Stimulated activated CD4-positive, alpha-beta T cell treated with anti-CD3 and anti-CD28 coated beads, TNF-alpha, amount 100 ng/mL, for 4 hours (primary cell): Measurements from ENCODE around the gene SMAD3.
"Not testable (repeated sequence)": the region's sequence is repeated elsewhere in the genome, so short reads cannot be mapped to it uniquely, and the experiment has no call there.

ENCODE experiments used
- DNase-seq, 3 experiments: peaks; one replicate each; pipeline ENCODE4 v3.0.0-alpha.2; 2020; ENCODE audit warnings: low read depth in 3 of 3

SMAD3 gene

DNA sequence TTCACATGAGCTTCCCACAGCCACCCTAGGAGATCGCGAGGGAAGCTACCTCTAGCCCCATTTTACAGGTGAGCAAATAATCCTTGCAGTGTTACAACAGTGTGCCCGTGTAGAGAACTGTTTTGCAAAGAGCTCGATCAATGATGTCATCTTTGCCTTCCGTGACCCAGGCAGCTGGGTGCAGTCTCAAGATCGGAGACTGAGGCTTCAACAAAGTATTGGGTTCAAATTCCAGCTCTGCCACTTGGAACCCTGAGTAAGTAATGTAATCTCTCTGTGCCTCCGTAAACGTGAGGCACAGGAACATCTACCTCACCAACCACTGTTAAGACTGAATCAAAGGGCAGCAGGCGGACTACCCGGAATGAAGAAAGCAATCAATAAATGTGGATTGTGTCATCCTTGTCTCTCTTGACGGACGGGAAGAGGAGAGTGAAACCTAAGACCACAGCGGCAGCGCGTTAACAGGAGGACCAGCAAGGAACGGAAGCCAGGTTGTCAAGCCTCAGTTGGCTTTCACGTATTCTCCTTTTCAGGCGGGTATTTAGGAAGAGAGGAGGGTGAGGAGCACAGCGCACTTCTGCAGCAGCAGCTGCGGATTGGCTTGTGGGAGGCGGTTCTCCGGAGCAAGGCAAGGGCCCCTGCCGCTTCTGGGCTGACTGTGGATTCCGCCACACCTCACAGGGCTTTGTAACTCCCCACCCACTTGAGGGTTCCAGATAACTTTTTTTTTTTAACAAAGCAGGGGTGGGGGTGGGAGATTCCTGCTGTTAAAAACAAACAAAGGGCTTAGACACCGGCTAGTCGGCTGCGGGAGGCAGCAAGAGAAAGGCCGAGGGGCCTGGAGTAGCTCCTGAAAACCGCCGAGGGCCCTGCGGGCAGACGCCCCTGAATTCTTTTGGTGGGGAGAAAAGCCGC, 1.5 kb upstream of the SMAD3 start:
- no peak for DNase-seq

- no peak for DNase-seq
Observed at GRCh38 chr15:67064607-67065530, 533 bp upstream of the SMAD3 start.

- DNase-seq: no peak
Observed at GRCh38 chr15:67066041-67066958, 898 bp downstream of the SMAD3 start.

DNA sequence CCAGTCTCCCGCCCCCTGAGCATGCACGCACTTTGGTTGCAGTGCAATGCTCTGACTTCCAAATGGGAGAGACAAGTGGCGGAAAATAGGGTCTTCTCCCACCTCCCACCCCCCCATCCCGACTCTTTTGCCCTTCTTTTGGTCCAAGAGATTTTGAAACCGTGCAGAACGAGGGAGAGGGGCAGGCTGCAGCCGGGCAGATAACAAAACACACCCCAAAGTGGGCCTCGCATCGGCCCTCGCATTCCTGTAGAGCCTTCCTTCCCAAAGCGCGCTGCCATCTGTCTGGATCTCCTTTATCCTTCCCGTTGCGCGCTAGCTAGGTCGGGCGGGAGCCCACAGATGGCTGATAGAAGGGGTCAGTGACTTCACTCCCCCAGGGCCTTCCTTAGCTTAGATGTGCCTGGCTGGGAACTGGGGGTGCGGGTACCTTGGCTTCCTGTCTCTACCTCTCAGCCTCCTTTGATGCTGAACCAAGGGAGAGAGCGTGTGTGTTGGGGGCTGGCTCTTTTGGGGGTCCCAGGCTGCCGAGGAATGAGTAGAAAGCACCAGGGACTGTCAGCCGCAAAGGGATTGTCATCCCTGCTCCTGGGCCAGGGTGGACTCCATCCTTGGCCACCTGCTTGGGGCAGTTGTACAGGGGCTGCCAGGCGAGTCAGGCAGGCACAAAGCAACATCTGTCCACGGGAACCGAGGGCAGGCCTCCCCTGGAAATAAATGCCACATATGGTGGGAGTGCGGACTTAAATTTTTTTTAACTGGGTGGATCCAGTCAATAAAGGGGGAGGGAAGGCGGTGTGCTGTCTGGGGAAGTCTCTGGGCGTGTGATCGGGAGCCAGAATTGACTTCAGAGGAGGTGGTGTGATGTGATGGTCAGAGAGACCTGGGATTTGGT, 1.8 kb downstream of the SMAD3 start:
- DNase-seq: no peak

GRCh38 chr15:67067930-67068551, 2.6 kb downstream of the SMAD3 start:
- no peak for DNase-seq

- no peak for DNase-seq
Observed at GRCh38 chr15:67068710-67069400, 3.5 kb downstream of the SMAD3 start.

GRCh38 chr15:67070150-67070549, 4.7 kb downstream of the SMAD3 start:
- no peak for DNase-seq

- DNase-seq: no peak
Observed at GRCh38 chr15:67070892-67071664, 5.7 kb downstream of the SMAD3 start.

GRCh38 chr15:67072442-67072841, 7.0 kb downstream of the SMAD3 start:
- no peak for DNase-seq

DNA sequence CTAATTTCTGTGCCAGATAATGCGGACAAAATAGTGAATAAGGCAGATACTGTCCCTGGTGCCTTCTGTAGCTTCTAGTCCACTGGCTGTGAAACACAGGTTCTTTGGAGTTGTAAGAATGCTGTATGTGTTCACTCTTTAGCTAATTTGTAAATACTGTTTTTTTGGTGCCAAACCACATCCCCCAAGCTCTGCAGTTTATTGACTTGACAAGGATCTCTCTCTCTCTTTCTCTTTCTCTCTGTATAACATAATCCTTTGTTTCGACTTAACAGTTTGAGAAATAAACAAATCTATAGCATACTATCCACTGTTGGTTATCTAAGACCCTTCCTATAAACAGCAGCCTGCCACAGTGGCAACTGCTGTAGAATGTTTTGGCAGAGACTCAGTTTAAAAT, 7.6 kb downstream of the SMAD3 start:
- DNase-seq: no peak

- no peak for DNase-seq
Observed at GRCh38 chr15:67074886-67075229, 9.5 kb downstream of the SMAD3 start.

DNA sequence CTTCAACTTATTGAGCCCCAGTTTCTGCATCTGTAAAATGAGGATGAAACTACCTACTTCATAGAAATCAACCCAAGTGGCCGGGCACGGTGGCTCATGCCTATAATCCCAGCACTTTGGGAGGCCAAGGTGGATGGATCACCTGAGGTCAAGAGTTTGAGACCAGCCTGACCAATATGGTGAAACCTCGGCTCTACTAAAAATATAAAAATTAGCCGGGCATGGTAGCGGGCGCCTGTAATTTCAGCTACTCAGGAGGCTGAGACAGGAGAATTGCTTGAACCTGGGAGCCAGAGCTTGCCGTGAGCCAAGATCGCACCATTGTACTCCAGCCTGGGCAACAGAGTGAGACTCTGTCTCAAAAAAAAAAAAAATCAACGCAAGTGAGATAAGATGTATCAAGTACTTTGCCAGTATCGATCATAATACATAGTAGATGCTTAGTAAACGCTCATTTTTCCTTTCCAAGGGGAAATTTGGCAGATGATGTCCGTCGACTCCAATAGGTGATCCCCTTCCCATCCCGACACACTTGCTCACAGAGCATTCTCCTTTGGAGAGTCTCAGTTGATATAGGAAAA, 10.2 kb downstream of the SMAD3 start:
- not testable (repeated sequence) for DNase-seq

GRCh38 chr15:67076147-67076843, 10.9 kb downstream of the SMAD3 start:
- no peak for DNase-seq

GRCh38 chr15:67077641-67078215, 12.3 kb downstream of the SMAD3 start:
- no peak for DNase-seq

- DNase-seq: no peak
Observed at GRCh38 chr15:67079361-67079760, 14.0 kb downstream of the SMAD3 start.

GRCh38 chr15:67080118-67080899, 14.9 kb downstream of the SMAD3 start:
- no peak for DNase-seq
